Panc1 (cell line): ENCODE data around the gene FAM227A. TPM values are rescaled to one million over a fixed set of nuclear protein-coding genes. Genes with fewer than 3 reads are reported as not detected.

Experiments used
- ATAC-seq: fragments of 200-7000 bp; cut with Tn5 transposase; 2 replicates; pipeline ENCODE4 v1.9.1; 2020; ENCODE audit warnings: mild to moderate bottlenecking, moderate library complexity
- BruUV-seq: library from RNA; stranded (reverse); fragments of 400-500 nt; replicated peaks from 2 replicates; lab custom pipeline; 2021; lab: Mats Ljungman, UMichigan
- CTCF ChIA-PET: fragments of 300-600 bp; sonication (Branson Sonifier 250); formaldehyde crosslinking; loops from one replicate; lab custom pipeline; 2022; ENCODE audit warnings: antibody characterized with exemption; lab: Charles Lee
- POLR2A ChIA-PET: fragments of 300-600 bp; sonication (Branson Sonifier 250); formaldehyde crosslinking; loops from one replicate; lab custom pipeline; 2022; ENCODE audit warnings: antibody characterized with exemption; lab: Charles Lee
- DNase-seq: peaks from one replicate; pipeline ENCODE4 v3.0.0-alpha.2; 2010; ENCODE audit warnings: low read depth, low spot score
- H3K27ac ChIP-seq: 2 replicates; pipeline ENCODE4 v1.5.1; 2011; ENCODE audit warnings: mild to moderate bottlenecking, low read length, inconsistent platforms
- H3K27me3 ChIP-seq: fragments of 200-500 bp; sonication (Bioruptor generic); 2 replicates; pipeline ENCODE4 v1.6.0; 2014; ENCODE audit warnings: low read length, inconsistent platforms; ENCODE audit not compliant: control insufficient read depth, insufficient read depth
- H3K36me3 ChIP-seq: fragments of 200-500 bp; sonication (Bioruptor generic); 2 replicates; pipeline ENCODE4 v1.5.1; 2014; ENCODE audit warnings: inconsistent platforms, mild to moderate bottlenecking, low read length, moderate library complexity; ENCODE audit not compliant: control insufficient read depth, insufficient read depth
- H3K4me1 ChIP-seq: 2 replicates; pipeline ENCODE4 v1.5.1; 2011; ENCODE audit warnings: inconsistent platforms, mild to moderate bottlenecking, low read length, moderate library complexity; ENCODE audit not compliant: control insufficient read depth, insufficient read depth
- H3K4me3 ChIP-seq, 2 experiments: 2 replicates each; pipeline ENCODE4 v1.5.1; 2011 to 2012; ENCODE audit warnings: low read depth in 2 of 2, low read length in 2 of 2, mild to moderate bottlenecking in 2 of 2, inconsistent platforms in 1 of 2, moderate library complexity in 1 of 2
- H3K9me3 ChIP-seq: fragments of 200-500 bp; sonication (Bioruptor generic); 2 replicates; pipeline ENCODE4 v1.5.1; 2014; ENCODE audit warnings: low read depth, mild to moderate bottlenecking, inconsistent platforms, low read length, moderate library complexity; ENCODE audit not compliant: control insufficient read depth, insufficient read depth
- POLR2AphosphoS5 ChIP-seq: IDR thresholded peaks from 2 replicates; pipeline ENCODE4 v1.6.1; 2012; ENCODE audit warnings: mild to moderate bottlenecking, low read depth, low read length, moderate library complexity
- REST ChIP-seq, 2 experiments: IDR thresholded peaks; 2 replicates each; pipeline ENCODE4 v1.6.1; 2011 to 2012; ENCODE audit warnings: low read depth in 2 of 2, control low read depth in 1 of 2, low read length in 1 of 2, mild to moderate bottlenecking in 1 of 2, moderate library complexity in 1 of 2; ENCODE audit not compliant: insufficient read depth in 1 of 2
- SIN3A ChIP-seq: IDR thresholded peaks from 2 replicates; pipeline ENCODE4 v1.6.1; 2012; ENCODE audit warnings: low read depth, mild to moderate bottlenecking, low read length, moderate library complexity, borderline replicate concordance; ENCODE audit not compliant: insufficient read depth
- TCF7L2 ChIP-seq: IDR thresholded peaks from 2 replicates; pipeline ENCODE4 v1.6.1; 2011; ENCODE audit warnings: mild to moderate bottlenecking, low read depth, low read length, inconsistent platforms
- in situ Hi-C: cut with HindIII; loops from 2 replicates; pipeline ENCODE4 v1.10.0; 2016; ENCODE audit warnings: low sequenced_read_pairs, low pct_unique_long_range_greater_than_20kb
- intact Hi-C: fragments of 100-400 bp; cut with micrococcal nuclease; formaldehyde crosslinking; loops from one replicate; pipeline ENCODE4 v1.10.0; 2022; ENCODE audit not compliant: unreplicated experiment
- total RNA-seq: library from RNA; stranded (reverse); gene quantifications from one replicate; pipeline ENCODE4 v1.2.1, GENCODE V29; 2021; ENCODE audit not compliant: unreplicated experiment
- TF ChIP-seq, protein P1 (sequence below): fragments of 450-650 bp; IDR thresholded peaks from 2 replicates; pipeline ENCODE4 v1.5.1; 2017; ENCODE audit warnings: mild to moderate bottlenecking

Gene FAM227A
- total RNA-seq, 1 experiment from 2014 or later = 2.4 TPM

DNA sequence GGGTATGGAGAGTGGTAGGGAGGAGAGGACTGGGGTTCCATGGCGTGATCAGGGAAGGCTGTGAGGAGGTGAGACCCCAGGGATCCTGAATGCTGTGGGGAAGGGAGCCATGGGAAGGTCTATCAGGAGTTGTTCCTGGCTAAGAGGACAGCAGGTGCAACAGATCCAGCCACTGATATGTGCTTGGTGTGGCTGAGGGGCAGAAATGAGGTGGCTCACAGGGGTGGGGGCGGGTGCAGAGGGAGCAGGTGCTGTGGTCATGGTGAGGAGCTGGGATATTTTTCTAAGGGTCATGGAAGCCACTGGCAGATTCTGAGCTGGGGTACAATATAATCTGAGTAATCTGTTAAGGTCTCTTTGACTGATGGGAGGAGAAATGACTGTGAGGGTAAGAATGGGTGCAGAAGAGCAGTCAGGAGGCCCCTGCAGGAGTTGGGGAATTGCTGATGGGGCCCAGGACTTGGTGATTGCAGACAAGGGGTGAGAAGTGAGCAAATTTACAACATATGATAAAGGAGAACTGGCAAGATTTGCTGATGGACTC, 54.9 kb downstream of the FAM227A start:
- in situ Hi-C loops = no loop called here
- no peak overlapping the region for H3K4me3 ChIP-seq
- CTCF ChIA-PET = no interaction called here
- no peaks in the 10 kb centered on the region for H3K9me3 ChIP-seq
- POLR2A ChIA-PET = no interaction called here
- no TSS peak for BruUV-seq
- no peaks in the 10 kb centered on the region for H3K36me3 ChIP-seq
- H3K27me3 ChIP-seq = no peaks in the 10 kb centered on the region
- intact Hi-C loops = no loop called here
- no peak overlapping the region for H3K27ac ChIP-seq
- no peak for DNase-seq
- peaks cover 5% of the 10 kb centered on the region for H3K4me1 ChIP-seq
- no peak for TF ChIP-seq POLR2AphosphoS5
- TF ChIP-seq, protein P1, sequence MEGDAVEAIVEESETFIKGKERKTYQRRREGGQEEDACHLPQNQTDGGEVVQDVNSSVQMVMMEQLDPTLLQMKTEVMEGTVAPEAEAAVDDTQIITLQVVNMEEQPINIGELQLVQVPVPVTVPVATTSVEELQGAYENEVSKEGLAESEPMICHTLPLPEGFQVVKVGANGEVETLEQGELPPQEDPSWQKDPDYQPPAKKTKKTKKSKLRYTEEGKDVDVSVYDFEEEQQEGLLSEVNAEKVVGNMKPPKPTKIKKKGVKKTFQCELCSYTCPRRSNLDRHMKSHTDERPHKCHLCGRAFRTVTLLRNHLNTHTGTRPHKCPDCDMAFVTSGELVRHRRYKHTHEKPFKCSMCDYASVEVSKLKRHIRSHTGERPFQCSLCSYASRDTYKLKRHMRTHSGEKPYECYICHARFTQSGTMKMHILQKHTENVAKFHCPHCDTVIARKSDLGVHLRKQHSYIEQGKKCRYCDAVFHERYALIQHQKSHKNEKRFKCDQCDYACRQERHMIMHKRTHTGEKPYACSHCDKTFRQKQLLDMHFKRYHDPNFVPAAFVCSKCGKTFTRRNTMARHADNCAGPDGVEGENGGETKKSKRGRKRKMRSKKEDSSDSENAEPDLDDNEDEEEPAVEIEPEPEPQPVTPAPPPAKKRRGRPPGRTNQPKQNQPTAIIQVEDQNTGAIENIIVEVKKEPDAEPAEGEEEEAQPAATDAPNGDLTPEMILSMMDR = no peak
- TF ChIP-seq REST (IDR thresholded peaks at IDR 0.05; ENCODE audit: insufficient read depth in 1 of 2, low read depth in 2 of 2, low read length in 1 of 2) = no peak
- no peak for TF ChIP-seq SIN3A
- no peak for TF ChIP-seq TCF7L2
- no peak for ATAC-seq

- ChIA-PET CTCF (no interaction called here), POLR2A (no interaction called here)
Measured at GRCh38 chr22:38599466-38599865, 56.7 kb downstream of the FAM227A start.

More at GRCh38 chr22:38599466-38599865, 56.7 kb downstream of the FAM227A start:
- intact Hi-C loops (no loop called here), in situ Hi-C loops (no loop called here)
- Histone ChIP-seq H3K4me3 (no peak overlapping the region), H3K27ac (no peak overlapping the region), H3K27me3 (no peaks in the 10 kb centered on the region), H3K36me3 (no peaks in the 10 kb centered on the region), H3K4me1 (no peaks in the 10 kb centered on the region), H3K9me3 (no peaks in the 10 kb centered on the region)
- no TSS peak for BruUV-seq
- ATAC-seq (no peak), DNase-seq (no peak)
- TF ChIP-seq REST (IDR thresholded peaks at IDR 0.05; ENCODE audit: insufficient read depth in 1 of 2, low read depth in 2 of 2, low read length in 1 of 2) (no peak), SIN3A (no peak), TCF7L2 (no peak), POLR2AphosphoS5 (no peak)
- TF ChIP-seq, protein P1 = no peak
